B cell (primary cell): Measurements from ENCODE around the gene OR11L1. TPM values are rescaled to one million over a fixed set of nuclear protein-coding genes. Genes with fewer than 3 reads are reported as not detected.

Source experiments
- ATAC-seq: fragments of 200-7000 bp; cut with Tn5 transposase; one replicate; pipeline ENCODE4 v1.10.0; 2021; ENCODE audit warnings: low read depth, mild to moderate bottlenecking, moderate number of reproducible peaks, moderate library complexity
- CTCF ChIA-PET: fragments of 350-600 bp; sonication (Branson Sonifier 250); formaldehyde crosslinking; loops from one replicate; lab custom pipeline; 2021; ENCODE audit warnings: antibody characterized with exemption, inconsistent platforms; lab: Charles Lee
- POLR2A ChIA-PET: fragments of 350-600 bp; sonication (Branson Sonifier 250); formaldehyde crosslinking; loops from one replicate; lab custom pipeline; 2021; ENCODE audit warnings: antibody characterized with exemption; lab: Charles Lee
- DNase-seq: peaks from one replicate; pipeline ENCODE4 v3.0.0; 2013
- H2AFZ ChIP-seq: 2 replicates; pipeline ENCODE4 v1.6.1; 2012; ENCODE audit warnings: mild to moderate bottlenecking, low read depth, low read length; ENCODE audit not compliant: insufficient read depth, poor library complexity, severe bottlenecking
- H3K27ac ChIP-seq, 2 donors: 1 replicate in 1 of 2; 2 replicates in 1 of 2; pipeline ENCODE4 v1.5.1; 2012 to 2013; ENCODE audit warnings: low read length in 2 of 2, mild to moderate bottlenecking in 2 of 2, moderate library complexity in 1 of 2
- H3K27me3 ChIP-seq, 4 experiments: fragments of 200-600 bp in 1 of 4; sonication (generic) in 1 of 4; replicated peaks in 1 of 4; 1 replicate in 2 of 4; 2 replicates in 2 of 4; pipeline versions ENCODE4 v1.6.1 to v1.7.0; 2013 to 2016; ENCODE audit warnings: low read length in 3 of 4, mild to moderate bottlenecking in 2 of 4, mixed read lengths in 1 of 4, moderate library complexity in 1 of 4; ENCODE audit not compliant: insufficient read depth in 4 of 4, control insufficient read depth in 3 of 4; ENCODE audit errors: control extremely low read depth in 1 of 4
- H3K36me3 ChIP-seq, 2 experiments: replicated peaks in 1 of 2; 1 replicate in 1 of 2; 2 replicates in 1 of 2; pipeline versions ENCODE4 v1.6.1 to v1.7.1; 2013; ENCODE audit warnings: low read length in 1 of 2; ENCODE audit not compliant: insufficient read depth in 2 of 2, control insufficient read depth in 1 of 2; ENCODE audit errors: control extremely low read depth in 1 of 2, extremely low read depth in 1 of 2
- H3K4me1 ChIP-seq, 2 donors: fragments of 200-600 bp in 1 of 2; sonication (generic) in 1 of 2; 1 replicate in 1 of 2; 2 replicates in 1 of 2; pipeline versions ENCODE4 v1.5.1 to v1.6.1; 2013 to 2017; ENCODE audit warnings: low read length in 2 of 2; ENCODE audit not compliant: control insufficient read depth in 2 of 2, insufficient read depth in 2 of 2
- H3K4me2 ChIP-seq: replicated peaks from 2 replicates; pipeline ENCODE3; 2012; ENCODE audit warnings: mild to moderate bottlenecking, low read depth, low read length; ENCODE audit not compliant: poor library complexity, severe bottlenecking
- H3K4me3 ChIP-seq, 5 experiments: fragments of 200-600 bp in 1 of 5; sonication (generic) in 1 of 5; 1 replicate in 3 of 5; 2 replicates in 2 of 5; pipeline versions ENCODE4 v1.5.1 to v1.7.0; 2011 to 2016; ENCODE audit warnings: low read length in 4 of 5, mild to moderate bottlenecking in 4 of 5, low read depth in 2 of 5, control low read depth in 1 of 5, moderate library complexity in 1 of 5; ENCODE audit not compliant: insufficient read depth in 1 of 5; ENCODE audit errors: control extremely low read depth in 1 of 5, extremely low read depth in 1 of 5
- H3K79me2 ChIP-seq: fragments of 200-600 bp; sonication (generic); one replicate; pipeline ENCODE4 v1.6.0; 2016; ENCODE audit warnings: low read length; ENCODE audit not compliant: control insufficient read depth, insufficient read depth
- H3K9ac ChIP-seq: fragments of 200-600 bp; sonication (generic); 2 replicates; pipeline ENCODE4 v1.6.1; 2017; ENCODE audit warnings: mild to moderate bottlenecking, low read length, moderate library complexity
- H3K9me3 ChIP-seq, 3 donors: one replicate each; pipeline versions ENCODE4 v1.6.1 to v1.7.1; 2013; ENCODE audit warnings: low read length in 2 of 3; ENCODE audit not compliant: control insufficient read depth in 2 of 3, insufficient read depth in 1 of 3; ENCODE audit errors: control extremely low read depth in 1 of 3
- H4K20me1 ChIP-seq: 2 replicates; pipeline ENCODE4 v1.6.0; 2012; ENCODE audit warnings: mild to moderate bottlenecking, low read length; ENCODE audit not compliant: insufficient read depth, control insufficient read depth, poor library complexity, severe bottlenecking
- H3K27ac Mint-ChIP-seq: one replicate; pipeline ENCODE4 v1.8.0; 2021; ENCODE audit warnings: mixed read lengths
- H3K27me3 Mint-ChIP-seq: one replicate; pipeline ENCODE4 v1.8.0; 2021; ENCODE audit warnings: mixed read lengths
- H3K4me1 Mint-ChIP-seq: one replicate; pipeline ENCODE4 v1.8.0; 2021; ENCODE audit warnings: mixed read lengths
- H3K4me3 Mint-ChIP-seq: one replicate; pipeline ENCODE4 v1.8.0; 2021; ENCODE audit warnings: mixed read lengths
- H3K9me3 Mint-ChIP-seq: one replicate; pipeline ENCODE4 v1.8.0; 2022; ENCODE audit warnings: mixed read lengths; ENCODE audit not compliant: insufficient read depth
- EZH2 ChIP-seq: IDR thresholded peaks from 2 replicates; pipeline ENCODE4 v1.6.1; 2012; ENCODE audit warnings: borderline replicate concordance, low read depth, mild to moderate bottlenecking, moderate library complexity, low read length; ENCODE audit not compliant: insufficient read depth, poor library complexity, severe bottlenecking
- WGBS: methylation state at CpG from one replicate; pipeline ENCODE4 v1.1.5; 2013; ENCODE audit warnings: missing lambda C conversion rate; ENCODE audit not compliant: insufficient coverage; 5-methylcytosine and 5-hydroxymethylcytosine counted together
- intact Hi-C: fragments of 100-400 bp; cut with micrococcal nuclease; formaldehyde crosslinking; loops from one replicate; pipeline ENCODE4 v1.10.0; 2022
- polyA plus RNA-seq: library from polyadenylated mRNA; depleted of rRNA; stranded (reverse); fragments of >200 nt; gene quantifications from 2 replicates; pipeline ENCODE4 v1.2.3, GENCODE V29; 2012
- total RNA-seq, 2 donors: library from RNA; stranded (reverse); fragments of 120-200 nt in 1 of 2; gene quantifications; 1 replicate in 1 of 2; 2 replicates in 1 of 2; pipeline versions ENCODE4 v1.2.3 to v1.2.4, GENCODE V29; 2013 to 2022
- TF ChIP-seq, protein P1 (sequence below): fragments of 200-600 bp; IDR thresholded peaks from one replicate; pipeline ENCODE4 v1.8.0; 2022; ENCODE audit warnings: antibody characterized with exemption, mild to moderate bottlenecking

Gene OR11L1
- total and polyA plus RNA-seq, 2 donors (not counting 1 experiment from before 2014, with no cell fraction given) = not detected

DNA sequence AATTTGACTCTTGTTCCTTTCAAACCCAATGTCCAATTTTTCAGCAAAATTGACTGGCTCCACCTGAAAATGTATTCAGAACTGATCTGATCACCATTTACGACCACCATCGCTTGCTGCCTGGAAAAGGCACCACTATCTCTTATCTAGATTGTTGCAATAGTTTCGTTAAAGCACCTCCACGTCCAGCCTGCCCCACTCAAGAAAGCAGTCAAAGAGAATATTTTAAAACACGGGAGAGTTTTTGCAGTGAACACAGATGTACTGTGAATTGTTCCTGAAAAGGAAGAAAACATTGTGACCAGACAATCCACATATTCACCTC, 4.0 kb upstream of the OR11L1 start:
- no peak for DNase-seq
- no peak overlapping the region for H3K4me3 ChIP-seq
- no peaks in the 10 kb centered on the region for H4K20me1 ChIP-seq
- Mint-ChIP-seq H3K4me3 (no peak overlapping the region), H3K4me1 (no peaks in the 10 kb centered on the region), H3K9me3 (no peaks in the 10 kb centered on the region), H3K27me3 (peaks cover 3% of the 10 kb centered on the region), H3K27ac (no peak overlapping the region)
- no peak overlapping the region for H3K27ac ChIP-seq
- 88% methylated on average over 2 of the region's 5 CpGs for WGBS
- intact Hi-C loops = no loop called here
- POLR2A ChIA-PET = no interaction called here
- CTCF ChIA-PET = no interaction called here
- no peaks in the 10 kb centered on the region for H3K27me3 ChIP-seq
- H3K79me2 ChIP-seq = no peaks in the 10 kb centered on the region
- no peak for TF ChIP-seq EZH2
- TF ChIP-seq, protein P1, sequence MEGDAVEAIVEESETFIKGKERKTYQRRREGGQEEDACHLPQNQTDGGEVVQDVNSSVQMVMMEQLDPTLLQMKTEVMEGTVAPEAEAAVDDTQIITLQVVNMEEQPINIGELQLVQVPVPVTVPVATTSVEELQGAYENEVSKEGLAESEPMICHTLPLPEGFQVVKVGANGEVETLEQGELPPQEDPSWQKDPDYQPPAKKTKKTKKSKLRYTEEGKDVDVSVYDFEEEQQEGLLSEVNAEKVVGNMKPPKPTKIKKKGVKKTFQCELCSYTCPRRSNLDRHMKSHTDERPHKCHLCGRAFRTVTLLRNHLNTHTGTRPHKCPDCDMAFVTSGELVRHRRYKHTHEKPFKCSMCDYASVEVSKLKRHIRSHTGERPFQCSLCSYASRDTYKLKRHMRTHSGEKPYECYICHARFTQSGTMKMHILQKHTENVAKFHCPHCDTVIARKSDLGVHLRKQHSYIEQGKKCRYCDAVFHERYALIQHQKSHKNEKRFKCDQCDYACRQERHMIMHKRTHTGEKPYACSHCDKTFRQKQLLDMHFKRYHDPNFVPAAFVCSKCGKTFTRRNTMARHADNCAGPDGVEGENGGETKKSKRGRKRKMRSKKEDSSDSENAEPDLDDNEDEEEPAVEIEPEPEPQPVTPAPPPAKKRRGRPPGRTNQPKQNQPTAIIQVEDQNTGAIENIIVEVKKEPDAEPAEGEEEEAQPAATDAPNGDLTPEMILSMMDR = no peak
- H3K9ac ChIP-seq = no peak overlapping the region
- H3K9me3 ChIP-seq = no peaks in the 10 kb centered on the region
- ATAC-seq = no peak
- no peak overlapping the region for H2AFZ ChIP-seq
- H3K36me3 ChIP-seq = no peaks in the 10 kb centered on the region
- H3K4me2 ChIP-seq = no peak overlapping the region
- no peaks in the 10 kb centered on the region for H3K4me1 ChIP-seq

DNA sequence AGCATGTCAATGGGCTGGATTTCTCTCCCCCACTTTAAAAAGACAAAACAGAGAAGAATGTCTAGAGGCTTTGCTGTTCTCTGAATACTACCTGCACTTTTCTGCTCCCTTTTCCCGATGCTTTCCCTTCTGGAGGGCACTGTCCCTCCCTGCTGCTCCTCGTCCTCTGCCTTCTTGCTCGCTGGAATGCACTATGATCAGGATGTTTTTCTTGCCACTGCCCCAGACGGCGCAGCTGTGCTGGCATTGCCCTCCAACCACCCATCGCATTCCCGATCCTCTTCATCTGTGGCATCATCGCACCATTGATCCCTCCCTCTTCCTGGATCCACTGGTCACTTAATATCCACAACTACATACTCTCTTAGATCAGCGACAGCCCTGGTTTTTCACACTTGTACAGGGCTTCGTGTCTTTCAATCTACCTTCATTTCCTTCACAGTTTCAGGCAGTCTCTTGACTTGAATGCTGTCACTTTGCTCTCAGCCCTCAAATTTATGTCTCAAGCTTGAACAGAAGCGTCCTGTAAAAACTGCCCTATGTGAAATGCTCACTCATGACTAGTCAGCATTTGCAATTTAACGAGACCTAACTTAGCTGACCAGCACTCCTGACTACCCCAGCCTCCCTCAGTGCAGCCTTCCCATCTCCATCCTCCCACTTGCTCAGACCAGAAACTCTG, 3.5 kb upstream of the OR11L1 start:
- H2AFZ ChIP-seq = no peak overlapping the region
- no peak for ATAC-seq
- no peaks in the 10 kb centered on the region for H3K4me1 ChIP-seq
- Mint-ChIP-seq H3K4me1 (no peaks in the 10 kb centered on the region), H3K27me3 (peaks cover 3% of the 10 kb centered on the region), H3K9me3 (no peaks in the 10 kb centered on the region), H3K27ac (no peak overlapping the region), H3K4me3 (no peak overlapping the region)
- H3K4me3 ChIP-seq = no peak overlapping the region
- intact Hi-C loops = no loop called here
- H3K36me3 ChIP-seq = no peaks in the 10 kb centered on the region
- H3K9me3 ChIP-seq = no peaks in the 10 kb centered on the region
- no peaks in the 10 kb centered on the region for H3K27me3 ChIP-seq
- no peak for DNase-seq
- no peak overlapping the region for H3K9ac ChIP-seq
- H3K4me2 ChIP-seq = no peak overlapping the region
- ChIA-PET POLR2A (no interaction called here), CTCF (no interaction called here)
- H4K20me1 ChIP-seq = no peaks in the 10 kb centered on the region
- whole genome bisulfite sequencing = 91% methylated on average over 12 of the region's 12 CpGs
- H3K27ac ChIP-seq = no peak overlapping the region
- H3K79me2 ChIP-seq = no peaks in the 10 kb centered on the region
- TF ChIP-seq, protein P1 = no peak
- no peak for TF ChIP-seq EZH2
